Naive thymus-derived CD8-positive, alpha-beta T cell (primary cell): Measurements from ENCODE around the gene MRPL14. TPM values are rescaled to one million over a fixed set of nuclear protein-coding genes. Genes with fewer than 3 reads are reported as not detected.

Experiments
- ATAC-seq, 2 donors: fragments of 150-1000 bp; cut with Tn5 transposase in 1 of 2; sonication (Bioruptor Pico), chemical (Tn5 transposase) in 1 of 2; 1 replicate in 1 of 2; 2 replicates in 1 of 2; pipeline ENCODE4 v1.10.0; 2021; ENCODE audit warnings: mild to moderate bottlenecking in 2 of 2, moderate library complexity in 2 of 2
- POLR2A ChIA-PET: fragments of 350-600 bp; sonication (Branson Sonifier 250); formaldehyde crosslinking; loops from one replicate; lab custom pipeline; 2021; ENCODE audit warnings: antibody characterized with exemption; lab: Charles Lee
- DNase-seq, 10 donors: peaks; one replicate each; pipeline versions ENCODE4 v3.0.0 to v3.0.0-alpha.2; 2020 to 2022
- H3K27ac Mint-ChIP-seq, 10 donors: one replicate each; pipeline ENCODE4 v1.8.0; 2020 to 2022; ENCODE audit warnings: mild to moderate bottlenecking in 10 of 10, mixed read lengths in 10 of 10, moderate library complexity in 4 of 10, inconsistent platforms in 1 of 10
- H3K27me3 Mint-ChIP-seq, 5 donors: one replicate each; pipeline ENCODE4 v1.8.0; 2021 to 2022; ENCODE audit warnings: mixed read lengths in 5 of 5
- H3K36me3 Mint-ChIP-seq, 3 donors: one replicate each; pipeline ENCODE4 v1.8.0; 2020 to 2022; ENCODE audit warnings: mixed read lengths in 3 of 3, mild to moderate bottlenecking in 2 of 3, inconsistent platforms in 1 of 3
- H3K4me1 Mint-ChIP-seq, 4 donors: one replicate each; pipeline ENCODE4 v1.8.0; 2021 to 2022; ENCODE audit warnings: mixed read lengths in 4 of 4
- H3K4me3 Mint-ChIP-seq, 10 donors: one replicate each; pipeline ENCODE4 v1.8.0; 2020 to 2022; ENCODE audit warnings: mild to moderate bottlenecking in 10 of 10, mixed read lengths in 10 of 10, moderate library complexity in 6 of 10, inconsistent platforms in 1 of 10
- H3K9me3 Mint-ChIP-seq, 9 donors: one replicate each; pipeline ENCODE4 v1.8.0; 2020 to 2022; ENCODE audit warnings: mixed read lengths in 9 of 9, mild to moderate bottlenecking in 3 of 9, inconsistent platforms in 1 of 9, moderate library complexity in 1 of 9
- polyA plus RNA-seq, 3 donors: library from polyadenylated mRNA; unstranded; fragments of 300-500 nt; fragmentation: Illumina TruSeq; gene quantifications; one replicate each; pipeline ENCODE4 v1.2.3, GENCODE V29; 2021
- total RNA-seq, 8 experiments: library from RNA in 2 of 8; stranded (reverse) in 2 of 8; gene quantifications; one replicate each; pipeline ENCODE4 v1.2.3 and lab custom pipeline; 2021 to 2026

Gene MRPL14
- total and polyA plus RNA-seq, 5 experiments from 2014 or later = 17.0 to 89.3 (median 76.5) TPM

DNA sequence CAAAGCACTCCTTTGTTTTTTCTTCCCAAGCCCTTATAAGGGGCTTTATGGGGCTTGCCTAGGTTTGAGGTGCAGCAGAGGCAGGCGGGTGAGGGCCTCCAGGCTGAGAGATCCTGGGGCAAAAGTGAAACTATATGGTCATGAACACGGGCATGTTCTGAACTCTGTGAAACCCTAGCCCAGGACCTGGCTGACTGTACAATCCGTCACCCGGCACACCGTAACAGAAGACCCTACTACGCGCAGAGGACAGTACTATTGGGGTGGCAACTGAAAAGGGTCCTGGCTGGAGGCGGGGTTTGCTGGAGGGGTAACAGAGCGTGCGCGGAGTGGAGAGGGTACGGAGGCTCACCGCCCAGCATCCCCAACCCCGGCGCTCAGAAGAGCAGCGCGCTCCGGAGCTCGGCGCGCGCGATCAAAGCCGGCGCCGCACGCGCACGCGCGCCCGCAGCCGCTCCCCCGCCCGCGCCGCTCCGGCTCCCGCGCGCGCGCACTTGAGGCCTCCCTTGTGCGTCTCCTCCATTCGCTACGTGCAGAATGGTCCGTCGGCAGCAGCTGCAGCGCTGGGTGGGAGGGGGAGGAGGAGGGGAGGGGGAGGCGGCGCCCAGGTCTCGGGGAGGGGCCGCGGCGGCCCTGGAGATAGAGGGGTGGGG is 54.2 kb downstream of the MRPL14 start:
- ATAC-seq (peak; percentile 82 to 84), DNase-seq (peak; percentile 57 to 85 (median 73))
- peaks cover 0 to 18% (median 16%) of the 10 kb centered on the region in 5 donors for H3K27me3 Mint-ChIP-seq
- peak overlapping the region in 8 of 10 donors; percentile 14 to 93 (median 81) for H3K27ac Mint-ChIP-seq
- H3K36me3 Mint-ChIP-seq = no peaks in the 10 kb centered on the region
- POLR2A ChIA-PET = interaction anchor here (0.5 to 3.4 kb wide), 3 partner anchors 298 to 348 kb away, joined by 3 to 21 read pairs (median 3); partner anchors contain the start of gene VEGFA
- H3K9me3 Mint-ChIP-seq = no peaks in the 10 kb centered on the region
- H3K4me3 Mint-ChIP-seq = peak overlapping the region; percentile 89 to 97 (median 95)
- peaks cover 9 to 22% (median 18%) of the 10 kb centered on the region in 4 donors for H3K4me1 Mint-ChIP-seq

DNA sequence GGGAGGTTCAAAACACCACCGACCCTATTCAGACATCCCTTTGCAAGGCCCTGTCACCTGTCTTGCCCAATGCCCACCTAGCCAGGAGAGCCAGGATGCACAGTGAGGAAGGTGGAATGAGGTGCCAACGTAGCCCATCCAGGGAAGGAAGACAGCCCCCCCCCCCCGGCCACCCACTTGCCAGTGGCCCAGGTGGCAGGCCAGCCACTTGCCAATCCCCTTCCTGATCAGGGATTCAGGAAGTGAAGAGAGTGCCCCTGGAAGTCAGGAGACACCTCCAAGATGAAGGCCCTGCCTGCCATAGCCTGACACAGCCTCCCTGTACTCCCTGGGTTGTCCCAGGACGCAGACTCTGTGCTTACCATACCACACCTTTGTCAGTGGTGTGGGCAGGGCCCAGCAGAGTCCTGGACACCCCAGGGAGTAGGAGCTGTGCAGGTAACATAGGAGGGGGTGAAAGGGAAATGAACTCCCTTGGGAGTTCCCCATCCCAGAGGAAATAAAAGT is 54.7 kb downstream of the MRPL14 start:
- peak overlapping the region; percentile 89 to 97 (median 95) for H3K4me3 Mint-ChIP-seq

DNA sequence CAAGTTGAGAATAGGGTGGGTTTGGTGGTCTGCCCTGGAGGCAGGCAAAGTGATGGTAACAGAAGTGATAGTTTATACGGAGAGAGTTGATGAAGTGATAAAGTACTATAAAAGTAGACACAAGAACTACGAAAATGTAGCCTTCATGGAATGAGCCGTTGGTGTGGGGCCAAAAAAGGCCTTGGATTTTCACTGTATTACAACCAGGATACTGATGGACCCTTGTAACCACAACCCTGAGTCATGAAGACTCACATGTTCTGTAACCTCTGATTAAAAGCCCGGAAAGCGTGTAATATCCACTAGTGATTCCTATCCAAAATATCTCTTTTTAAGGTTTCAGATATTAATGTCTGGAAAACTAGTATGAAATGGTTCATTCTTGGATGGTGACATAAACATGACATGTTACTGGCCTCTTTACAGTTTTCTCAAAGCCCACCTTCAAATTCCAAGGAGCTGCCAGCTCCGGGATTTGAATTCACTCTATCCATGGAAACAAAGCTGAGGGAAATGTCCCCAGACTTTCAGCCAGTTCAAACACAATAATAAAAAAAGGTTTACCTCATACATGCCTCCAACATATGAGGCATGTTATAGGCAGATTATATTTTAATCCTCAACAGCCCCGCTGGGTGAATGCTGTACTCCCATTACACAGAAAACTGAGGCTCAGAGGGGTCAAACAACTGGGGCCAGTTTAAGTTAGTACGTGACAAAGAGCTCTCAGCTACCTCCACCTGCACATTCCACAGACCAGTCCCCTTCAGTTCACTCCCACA is 55.4 kb downstream of the MRPL14 start:
- H3K4me3 Mint-ChIP-seq = peak overlapping the region; percentile 51 to 97 (median 67)
- peaks cover 0 to 13% (median 10%) of the 10 kb centered on the region in 5 donors for H3K27me3 Mint-ChIP-seq
- ATAC-seq (no peak), DNase-seq (no peak)
- H3K36me3 Mint-ChIP-seq = no peaks in the 10 kb centered on the region
- peaks cover 9 to 22% (median 18%) of the 10 kb centered on the region in 4 donors for H3K4me1 Mint-ChIP-seq
- POLR2A ChIA-PET = interaction anchor here (1.0 kb wide), 1 partner anchor 347 kb away, joined by 3 read pairs; no protein-coding TSS in a partner anchor
- peak overlapping the region in 2 of 10 donors; percentile 17 to 25 for H3K27ac Mint-ChIP-seq
- H3K9me3 Mint-ChIP-seq = no peaks in the 10 kb centered on the region

More for the DNA sequence above, 54.7 kb downstream of the MRPL14 start:
- peaks cover 0 to 14% (median 10%) of the 10 kb centered on the region in 5 donors for H3K27me3 Mint-ChIP-seq
- H3K27ac Mint-ChIP-seq = peak overlapping the region in 2 of 10 donors; percentile 63 to 82
- DNase-seq = no peak
- H3K4me1 Mint-ChIP-seq = peaks cover 9 to 22% (median 18%) of the 10 kb centered on the region in 4 donors
- POLR2A ChIA-PET = interaction anchor here (1.0 kb wide), 1 partner anchor 347 kb away, joined by 3 read pairs; no protein-coding TSS in a partner anchor
- H3K9me3 Mint-ChIP-seq = no peaks in the 10 kb centered on the region
- H3K36me3 Mint-ChIP-seq = no peaks in the 10 kb centered on the region
- ATAC-seq = no peak

DNA sequence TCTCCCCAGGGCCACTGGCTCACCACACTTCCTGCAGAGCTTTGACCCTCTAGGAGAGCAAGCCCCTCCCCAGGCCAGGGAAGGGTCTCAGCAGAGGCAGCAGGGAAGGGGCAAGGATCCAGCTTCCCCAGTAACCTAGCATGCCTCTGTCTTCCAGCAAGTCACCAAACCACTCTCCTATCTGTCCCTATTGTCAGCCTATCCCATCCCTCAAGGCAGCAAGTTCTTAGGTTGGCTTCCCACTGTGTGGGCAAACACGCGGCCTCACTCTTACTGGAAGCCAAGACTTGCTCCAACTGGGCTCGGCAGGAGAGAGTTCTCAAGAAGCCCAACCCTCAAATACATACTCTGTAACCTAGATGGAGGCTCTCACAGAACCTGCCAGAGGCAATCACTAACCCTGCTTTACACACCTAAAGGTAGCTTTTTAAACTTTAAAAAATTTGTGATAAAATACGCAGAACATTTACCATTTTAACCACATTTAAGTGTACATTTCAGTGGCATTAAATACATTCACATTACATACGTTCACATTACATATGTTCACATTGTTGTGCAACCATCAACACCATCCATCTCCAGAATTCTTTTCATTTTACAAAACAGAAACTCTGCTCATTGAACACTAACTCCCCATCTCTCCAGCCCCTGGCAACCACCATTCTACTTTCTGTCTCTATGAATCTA is 58.5 kb downstream of the MRPL14 start:
- ATAC-seq (no peak), DNase-seq (no peak)
- H3K9me3 Mint-ChIP-seq = no peaks in the 10 kb centered on the region
- no peaks in the 10 kb centered on the region for H3K36me3 Mint-ChIP-seq
- H3K4me3 Mint-ChIP-seq = no peak overlapping the region
- POLR2A ChIA-PET = no interaction called here
- peaks cover 4 to 11% (median 10%) of the 10 kb centered on the region in 4 donors for H3K4me1 Mint-ChIP-seq
- H3K27ac Mint-ChIP-seq = peak overlapping the region in 1 of 10 donors; percentile 8
- peaks cover 0 to 9% (median 0%) of the 10 kb centered on the region in 5 donors for H3K27me3 Mint-ChIP-seq

DNA sequence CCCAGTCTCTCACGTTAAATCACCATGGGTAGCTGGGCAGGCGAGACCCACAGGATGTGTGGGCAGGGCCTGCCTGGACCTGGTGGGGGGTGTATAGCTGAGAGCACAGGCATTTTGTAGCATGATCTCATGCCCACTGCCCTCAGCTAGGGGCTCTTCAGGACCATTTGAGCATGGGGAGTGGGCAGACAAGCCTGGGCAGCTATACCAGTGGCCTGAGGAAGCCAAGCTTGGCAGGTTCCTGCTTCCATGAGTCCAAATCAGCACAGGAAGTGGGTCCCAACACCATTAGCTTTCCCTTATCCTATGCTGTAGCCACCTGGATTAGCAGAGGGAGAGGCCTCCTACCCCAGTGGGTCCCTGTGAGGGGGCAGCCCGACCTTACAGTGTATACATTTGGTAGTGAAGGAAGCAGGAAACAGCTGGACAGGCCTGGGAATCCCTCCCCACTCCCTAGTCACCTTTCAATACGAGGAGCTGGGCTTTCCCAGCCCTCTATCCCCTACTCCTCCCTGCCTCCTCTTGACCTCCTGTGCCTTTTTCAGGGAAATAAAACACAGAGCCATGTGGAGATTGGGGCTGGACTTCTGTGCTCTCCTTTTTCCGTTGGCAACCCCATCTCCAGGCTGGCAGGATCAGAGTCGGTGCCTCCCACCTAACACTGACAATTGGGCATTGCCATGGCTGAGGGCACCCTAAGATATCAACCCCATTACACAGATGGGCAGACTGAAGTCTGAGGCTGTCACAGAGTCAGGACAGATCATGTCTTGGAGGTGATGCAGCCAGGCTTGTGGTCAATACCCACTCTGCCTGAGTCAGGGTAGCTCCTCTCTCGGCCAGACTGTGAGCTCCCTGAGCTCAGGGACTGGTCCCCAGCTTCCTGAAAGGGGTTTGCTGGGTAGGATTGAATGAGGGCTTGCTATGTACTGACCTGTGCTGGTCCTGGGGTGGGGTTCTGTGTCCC is 59.8 kb downstream of the MRPL14 start:
- no peak for DNase-seq

DNA sequence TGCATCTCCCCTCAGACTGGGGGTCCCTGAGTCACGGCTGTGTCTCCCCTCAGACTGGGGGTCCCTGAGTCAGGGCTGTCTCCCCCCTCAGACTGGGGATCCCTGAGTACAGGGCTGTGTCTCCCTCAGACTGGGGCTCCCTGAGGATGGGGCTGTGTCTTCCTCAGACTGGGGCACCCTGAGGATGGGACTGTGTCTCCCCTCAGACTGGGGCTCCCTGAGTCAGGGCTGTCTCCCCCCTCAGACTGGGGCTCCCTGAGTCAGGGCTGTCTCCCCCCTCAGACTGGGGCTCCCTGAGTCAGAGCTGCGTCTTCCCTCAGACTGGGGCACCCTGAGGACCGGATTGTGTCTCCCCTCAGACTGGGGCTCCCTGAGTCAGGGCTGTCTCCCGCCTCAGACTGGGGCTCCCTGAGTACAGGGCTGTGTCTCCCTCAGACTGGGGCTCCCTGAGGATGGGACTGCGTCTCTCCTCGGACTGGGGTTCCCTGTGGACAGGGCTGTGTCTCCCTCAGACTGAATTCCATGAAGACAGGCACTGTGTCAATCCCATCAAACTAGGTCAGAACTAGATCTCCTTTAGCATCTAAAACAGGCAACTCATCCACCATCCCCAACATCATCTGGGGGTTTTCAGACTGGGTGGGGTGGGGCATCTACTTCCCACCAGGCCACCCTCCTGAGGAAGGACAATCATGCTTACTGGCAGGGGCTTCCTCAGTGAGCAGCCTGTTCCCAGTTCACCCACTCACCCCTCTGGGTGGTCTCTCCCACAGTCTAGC is 60.7 kb downstream of the MRPL14 start:
- H3K4me3 Mint-ChIP-seq = no peak overlapping the region
- POLR2A ChIA-PET = no interaction called here
- no peaks in the 10 kb centered on the region for H3K9me3 Mint-ChIP-seq
- DNase-seq (no peak), ATAC-seq (no peak)
- H3K36me3 Mint-ChIP-seq = no peaks in the 10 kb centered on the region
- peak overlapping the region in 1 of 10 donors; percentile 62 for H3K27ac Mint-ChIP-seq
- H3K27me3 Mint-ChIP-seq = peaks cover 0 to 9% (median 0%) of the 10 kb centered on the region in 5 donors
- H3K4me1 Mint-ChIP-seq = peaks cover 0 to 4% (median 0%) of the 10 kb centered on the region in 4 donors

More for the DNA sequence above, 59.8 kb downstream of the MRPL14 start:
- Mint-ChIP-seq H3K4me3 (no peak overlapping the region), H3K27me3 (peaks cover 0 to 9% (median 0%) of the 10 kb centered on the region in 5 donors), H3K36me3 (no peaks in the 10 kb centered on the region), H3K27ac (peak overlapping the region in 1 of 10 donors; percentile 62), H3K4me1 (peaks cover 0 to 4% (median 2%) of the 10 kb centered on the region in 4 donors), H3K9me3 (no peaks in the 10 kb centered on the region)
- POLR2A ChIA-PET = no interaction called here
- no peak for ATAC-seq

DNA sequence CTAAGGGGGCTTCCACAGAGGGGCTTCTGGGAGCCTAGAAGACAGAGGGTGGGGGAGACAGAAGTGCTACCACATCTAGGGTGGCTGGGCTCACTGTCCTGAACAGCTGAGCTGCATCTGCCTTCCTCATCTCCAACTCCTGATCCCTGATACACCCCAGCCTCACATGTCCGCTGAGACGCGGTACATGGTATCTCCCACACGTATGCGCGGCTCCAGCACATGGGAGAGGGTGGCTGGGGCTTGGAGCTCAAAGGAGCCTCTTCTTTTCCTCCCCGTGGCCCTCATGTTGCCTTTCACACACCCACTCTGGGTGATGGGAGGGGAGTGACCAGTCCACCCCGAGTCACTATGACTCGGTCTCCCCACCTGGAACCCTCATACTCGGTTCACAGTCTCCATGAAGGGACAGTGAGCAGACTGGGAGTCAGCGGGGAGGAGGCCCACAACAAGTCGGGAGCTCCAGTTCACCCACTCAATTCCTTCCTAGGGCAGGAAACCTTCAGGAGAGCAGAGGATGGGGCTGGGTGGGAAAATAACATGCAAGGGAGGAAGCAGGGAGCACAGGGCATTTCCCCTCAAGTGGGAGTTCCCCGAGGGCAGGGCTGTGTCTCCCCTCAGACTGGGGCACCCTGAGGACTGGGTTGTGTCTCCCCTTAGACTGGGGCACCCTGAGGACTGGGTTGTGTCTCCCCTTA is 61.7 kb downstream of the MRPL14 start:
- POLR2A ChIA-PET = no interaction called here
- H3K4me1 Mint-ChIP-seq = peaks cover 0 to 4% (median 0%) of the 10 kb centered on the region in 4 donors

DNA sequence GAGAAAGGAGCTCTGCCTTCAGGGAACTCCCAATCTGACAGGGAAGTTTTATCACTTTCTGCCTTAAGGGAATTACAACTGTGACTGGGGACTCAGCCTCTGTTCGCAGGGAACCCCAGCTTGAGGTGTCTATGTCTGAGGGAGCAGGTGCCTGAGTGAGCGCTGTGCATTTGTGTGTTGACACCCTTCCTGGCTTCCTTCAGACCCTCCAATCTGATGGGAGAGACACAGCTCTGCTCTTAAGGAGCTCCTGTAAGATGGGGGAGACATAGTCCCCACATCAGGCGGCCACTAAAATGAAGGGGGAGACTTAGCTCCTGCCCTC is 62.3 kb downstream of the MRPL14 start:
- Mint-ChIP-seq H3K27me3 (peaks cover 0 to 4% (median 3%) of the 10 kb centered on the region in 5 donors), H3K4me3 (no peak overlapping the region), H3K4me1 (peaks cover 0 to 4% (median 0%) of the 10 kb centered on the region in 4 donors), H3K27ac (peak overlapping the region in 2 of 10 donors; percentile 43 to 57), H3K9me3 (peaks cover 0 to 6% (median 0%) of the 10 kb centered on the region in 9 donors), H3K36me3 (no peaks in the 10 kb centered on the region)
- ATAC-seq (no peak), DNase-seq (no peak)
- POLR2A ChIA-PET = no interaction called here

More for the DNA sequence above, 61.7 kb downstream of the MRPL14 start:
- Mint-ChIP-seq H3K36me3 (no peaks in the 10 kb centered on the region), H3K4me3 (no peak overlapping the region), H3K27ac (peak overlapping the region in 1 of 10 donors; percentile 74), H3K9me3 (peaks cover 0 to 2% (median 0%) of the 10 kb centered on the region in 9 donors), H3K27me3 (peaks cover 0 to 4% (median 0%) of the 10 kb centered on the region in 5 donors)
- DNase-seq (no peak), ATAC-seq (no peak)

DNA sequence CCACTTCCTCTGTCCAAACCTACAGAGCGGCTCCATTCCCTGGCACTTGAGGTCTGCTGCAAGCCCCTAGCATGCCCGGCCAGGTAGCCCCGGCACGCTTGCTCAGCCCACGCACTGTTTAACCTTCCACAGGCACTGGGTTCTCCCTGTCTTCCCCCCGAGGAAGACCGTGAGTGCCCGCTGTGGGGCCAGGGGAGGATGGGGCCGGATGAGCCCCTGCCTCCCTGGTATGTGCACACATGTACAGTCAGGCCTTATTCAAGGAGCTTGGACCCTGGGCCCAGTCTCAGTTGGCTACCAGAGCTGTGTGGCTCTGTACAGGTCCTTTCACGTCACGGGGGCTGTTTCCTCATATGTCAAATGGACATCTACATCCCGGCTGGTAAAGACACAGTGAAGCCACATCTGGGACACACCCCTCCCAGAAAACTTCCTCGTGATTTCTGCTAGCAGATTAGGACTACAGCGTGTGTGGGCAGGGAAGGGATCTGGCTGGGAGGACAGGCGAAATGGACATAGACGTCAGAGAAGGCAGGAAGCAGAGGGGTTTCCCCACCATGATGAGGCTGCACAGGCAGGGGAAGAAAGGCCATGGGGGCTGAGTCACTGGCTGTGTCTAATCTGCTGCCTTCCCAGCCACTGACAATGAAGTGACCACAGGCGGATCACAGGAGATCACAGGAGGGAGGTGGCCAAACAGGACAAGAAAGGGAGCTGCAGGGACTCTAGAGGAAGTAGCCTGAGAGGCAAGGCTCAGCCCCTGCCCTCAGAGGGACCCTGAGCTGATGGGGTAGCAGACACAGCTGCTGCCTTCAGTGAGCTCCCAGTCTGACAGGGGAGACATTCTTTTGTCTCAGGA is 62.9 kb downstream of the MRPL14 start:
- H3K27ac Mint-ChIP-seq = peak overlapping the region in 2 of 10 donors; percentile 29 to 54

More for the DNA sequence above, 62.9 kb downstream of the MRPL14 start:
- no peak overlapping the region for H3K4me3 Mint-ChIP-seq
- POLR2A ChIA-PET = no interaction called here
- no peak for DNase-seq
- ATAC-seq = no peak
- peaks cover 0 to 7% (median 0%) of the 10 kb centered on the region in 9 donors for H3K9me3 Mint-ChIP-seq
- no peaks in the 10 kb centered on the region for H3K36me3 Mint-ChIP-seq
- peaks cover 0 to 4% (median 0%) of the 10 kb centered on the region in 4 donors for H3K4me1 Mint-ChIP-seq
- peaks cover 0 to 6% (median 5%) of the 10 kb centered on the region in 5 donors for H3K27me3 Mint-ChIP-seq
